ENCODE data around the gene XIST.
A peak's percentile ranks its signal among the peaks of the same experiment; 100 is the strongest.

The XIST gene

GRCh38 chrX:73821921-73822559 lies 30.5 kb downstream of the XIST start (continued):
- TF ChIP-seq ZSCAN18 (tag by site-specific recombination; IDR thresholded peaks at IDR 0.05) = no peak
- TF ChIP-seq BCL6B (tag by site-specific recombination; IDR thresholded peaks at IDR 0.05) = no peak
- TF ChIP-seq, protein P1, sequence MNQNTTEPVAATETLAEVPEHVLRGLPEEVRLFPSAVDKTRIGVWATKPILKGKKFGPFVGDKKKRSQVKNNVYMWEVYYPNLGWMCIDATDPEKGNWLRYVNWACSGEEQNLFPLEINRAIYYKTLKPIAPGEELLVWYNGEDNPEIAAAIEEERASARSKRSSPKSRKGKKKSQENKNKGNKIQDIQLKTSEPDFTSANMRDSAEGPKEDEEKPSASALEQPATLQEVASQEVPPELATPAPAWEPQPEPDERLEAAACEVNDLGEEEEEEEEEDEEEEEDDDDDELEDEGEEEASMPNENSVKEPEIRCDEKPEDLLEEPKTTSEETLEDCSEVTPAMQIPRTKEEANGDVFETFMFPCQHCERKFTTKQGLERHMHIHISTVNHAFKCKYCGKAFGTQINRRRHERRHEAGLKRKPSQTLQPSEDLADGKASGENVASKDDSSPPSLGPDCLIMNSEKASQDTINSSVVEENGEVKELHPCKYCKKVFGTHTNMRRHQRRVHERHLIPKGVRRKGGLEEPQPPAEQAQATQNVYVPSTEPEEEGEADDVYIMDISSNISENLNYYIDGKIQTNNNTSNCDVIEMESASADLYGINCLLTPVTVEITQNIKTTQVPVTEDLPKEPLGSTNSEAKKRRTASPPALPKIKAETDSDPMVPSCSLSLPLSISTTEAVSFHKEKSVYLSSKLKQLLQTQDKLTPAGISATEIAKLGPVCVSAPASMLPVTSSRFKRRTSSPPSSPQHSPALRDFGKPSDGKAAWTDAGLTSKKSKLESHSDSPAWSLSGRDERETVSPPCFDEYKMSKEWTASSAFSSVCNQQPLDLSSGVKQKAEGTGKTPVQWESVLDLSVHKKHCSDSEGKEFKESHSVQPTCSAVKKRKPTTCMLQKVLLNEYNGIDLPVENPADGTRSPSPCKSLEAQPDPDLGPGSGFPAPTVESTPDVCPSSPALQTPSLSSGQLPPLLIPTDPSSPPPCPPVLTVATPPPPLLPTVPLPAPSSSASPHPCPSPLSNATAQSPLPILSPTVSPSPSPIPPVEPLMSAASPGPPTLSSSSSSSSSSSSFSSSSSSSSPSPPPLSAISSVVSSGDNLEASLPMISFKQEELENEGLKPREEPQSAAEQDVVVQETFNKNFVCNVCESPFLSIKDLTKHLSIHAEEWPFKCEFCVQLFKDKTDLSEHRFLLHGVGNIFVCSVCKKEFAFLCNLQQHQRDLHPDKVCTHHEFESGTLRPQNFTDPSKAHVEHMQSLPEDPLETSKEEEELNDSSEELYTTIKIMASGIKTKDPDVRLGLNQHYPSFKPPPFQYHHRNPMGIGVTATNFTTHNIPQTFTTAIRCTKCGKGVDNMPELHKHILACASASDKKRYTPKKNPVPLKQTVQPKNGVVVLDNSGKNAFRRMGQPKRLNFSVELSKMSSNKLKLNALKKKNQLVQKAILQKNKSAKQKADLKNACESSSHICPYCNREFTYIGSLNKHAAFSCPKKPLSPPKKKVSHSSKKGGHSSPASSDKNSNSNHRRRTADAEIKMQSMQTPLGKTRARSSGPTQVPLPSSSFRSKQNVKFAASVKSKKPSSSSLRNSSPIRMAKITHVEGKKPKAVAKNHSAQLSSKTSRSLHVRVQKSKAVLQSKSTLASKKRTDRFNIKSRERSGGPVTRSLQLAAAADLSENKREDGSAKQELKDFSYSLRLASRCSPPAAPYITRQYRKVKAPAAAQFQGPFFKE (tag by site-specific recombination; IDR thresholded peaks at IDR 0.05; ENCODE audit: borderline replicate concordance) = no peak
- no peak for TF ChIP-seq OVOL3 (tag by site-specific recombination; IDR thresholded peaks at IDR 0.05)
- TF ChIP-seq ZNF133 (tag by site-specific recombination; IDR thresholded peaks at IDR 0.05) = no peak
- TF ChIP-seq ZNF658 (tag by site-specific recombination; IDR thresholded peaks at IDR 0.05) = no peak
- no peak for TF ChIP-seq ZNF791 (tag by site-specific recombination; IDR thresholded peaks at IDR 0.05)
- no peak for TF ChIP-seq GFI1B (tag by site-specific recombination; IDR thresholded peaks at IDR 0.05)
- no peak for TF ChIP-seq GLIS2 (tag by site-specific recombination; IDR thresholded peaks at IDR 0.05)
- TF ChIP-seq ZNF184 (tag by site-specific recombination; IDR thresholded peaks at IDR 0.05) = no peak
- TF ChIP-seq ZNF292 (tag by site-specific recombination; IDR thresholded peaks at IDR 0.05; ENCODE audit: borderline replicate concordance, low read depth) = no peak
- no peak for TF ChIP-seq ZNF26 (tag by site-specific recombination; IDR thresholded peaks at IDR 0.05)
- no peak for TF ChIP-seq ZFP37 (tag by site-specific recombination; IDR thresholded peaks at IDR 0.05)
- no peak for TF ChIP-seq ZBTB8A (tag by site-specific recombination; IDR thresholded peaks at IDR 0.05)
- TF ChIP-seq KLF10 (tag by site-specific recombination; IDR thresholded peaks at IDR 0.05) = 0 out of 2 replicates have a peak, but pooled peaks have one; percentile 21
- TF ChIP-seq ZNF155 (tag by site-specific recombination; IDR thresholded peaks at IDR 0.05) = no peak
- peak; percentile 25; the same call in 1 of the 2 replicates for TF ChIP-seq KLF8 (tag by site-specific recombination; IDR thresholded peaks at IDR 0.05)
- no peak for TF ChIP-seq ZNF19 (tag by site-specific recombination; IDR thresholded peaks at IDR 0.05; ENCODE audit: low read depth)
- TF ChIP-seq ZNF488 (tag by site-specific recombination; IDR thresholded peaks at IDR 0.05) = no peak
- no peak for TF ChIP-seq ZNF324 (tag by site-specific recombination; IDR thresholded peaks at IDR 0.05)
- TF ChIP-seq ZNF664 (tag by site-specific recombination; IDR thresholded peaks at IDR 0.05) = no peak
- TF ChIP-seq ZNF555 (tag by site-specific recombination; conservative IDR thresholded peaks at IDR 0.05) = no peak
- TF ChIP-seq WT1 (tag by site-specific recombination; IDR thresholded peaks at IDR 0.05) = no peak
- TF ChIP-seq ZNF837 (tag by site-specific recombination; IDR thresholded peaks at IDR 0.05) = no peak
- TF ChIP-seq ZNF549 (tag by site-specific recombination; IDR thresholded peaks at IDR 0.05) = no peak
- no peak for TF ChIP-seq ZNF24 (tag by site-specific recombination; IDR thresholded peaks at IDR 0.05)
- TF ChIP-seq ZNF416 (tag by site-specific recombination; IDR thresholded peaks at IDR 0.05) = no peak
- no peak for TF ChIP-seq PRDM1 (tag by site-specific recombination; IDR thresholded peaks at IDR 0.05)
- no peak for TF ChIP-seq ZNF610 (tag by site-specific recombination; IDR thresholded peaks at IDR 0.05; ENCODE audit: borderline replicate concordance)
